OCI-LY1 (cell line): Measurements from ENCODE around the gene CTDNEP1.

Experiments
- H2AFZ ChIP-seq: fragments of 200-600 bp; sonication (generic), shearing (Covaris generic); 2 replicates; pipeline ENCODE4 v1.6.0; 2014; ENCODE audit warnings: antibody characterized with exemption, mild to moderate bottlenecking, low read length
- H3F3A ChIP-seq: fragments of 200-600 bp; sonication (generic), shearing (Covaris generic); 2 replicates; pipeline ENCODE4 v1.6.0; 2014; ENCODE audit warnings: mild to moderate bottlenecking, antibody characterized with exemption, low read length, moderate library complexity; ENCODE audit not compliant: insufficient read depth
- H3K27ac ChIP-seq: fragments of 200-600 bp; sonication (generic); 2 replicates; pipeline ENCODE4 v1.5.1; 2014; ENCODE audit warnings: low read length, mixed run types, mild to moderate bottlenecking, low read depth; ENCODE audit not compliant: poor library complexity, severe bottlenecking
- H3K27me3 ChIP-seq: fragments of 200-600 bp; sonication (generic); 2 replicates; pipeline ENCODE4 v1.6.0; 2014; ENCODE audit warnings: antibody characterized with exemption, mild to moderate bottlenecking, low read length, moderate library complexity; ENCODE audit not compliant: insufficient read depth
- H3K36me3 ChIP-seq: fragments of 200-600 bp; sonication (generic); 2 replicates; pipeline ENCODE4 v1.6.1; 2014; ENCODE audit warnings: mild to moderate bottlenecking, antibody characterized with exemption, low read length, moderate library complexity, mixed read lengths; ENCODE audit not compliant: insufficient read depth
- H3K4me1 ChIP-seq: fragments of 200-600 bp; sonication (generic); 2 replicates; pipeline ENCODE4 v1.5.1; 2014; ENCODE audit warnings: mild to moderate bottlenecking, low read length, moderate library complexity; ENCODE audit not compliant: insufficient read depth, severe bottlenecking
- H3K4me2 ChIP-seq: fragments of 200-600 bp; sonication (generic), shearing (Covaris generic); 2 replicates; pipeline ENCODE4 v1.6.1; 2014; ENCODE audit warnings: low read length
- H3K4me3 ChIP-seq: fragments of 200-600 bp; sonication (generic); 2 replicates; pipeline ENCODE4 v1.5.1; 2014; ENCODE audit warnings: low read length, low read depth, mild to moderate bottlenecking, mixed read lengths; ENCODE audit not compliant: poor library complexity, severe bottlenecking
- H3K79me2 ChIP-seq: fragments of 200-600 bp; shearing (Covaris generic); 2 replicates; pipeline ENCODE4 v1.6.1; 2016; ENCODE audit warnings: mixed run types, low read length, mixed read lengths; ENCODE audit not compliant: insufficient read depth
- H3K9ac ChIP-seq: fragments of 200-600 bp; sonication (generic), shearing (Covaris generic); 2 replicates; pipeline ENCODE4 v1.6.1; 2014; ENCODE audit warnings: mild to moderate bottlenecking, low read length, mixed read lengths
- H3K9me2 ChIP-seq: fragments of 200-600 bp; sonication (generic), shearing (Covaris generic); 2 replicates; pipeline ENCODE4 v1.6.1; 2014; ENCODE audit warnings: low read depth, mild to moderate bottlenecking, low read length, mixed read lengths
- H3K9me3 ChIP-seq: fragments of 200-600 bp; shearing (Covaris generic); 2 replicates; pipeline ENCODE4 v1.6.1; 2014; ENCODE audit warnings: low read length, mixed read lengths
- H4K20me1 ChIP-seq: fragments of 200-600 bp; sonication (generic), shearing (Covaris generic); 2 replicates; pipeline ENCODE4 v1.6.0; 2016; ENCODE audit warnings: mild to moderate bottlenecking, low read length; ENCODE audit not compliant: insufficient read depth
- EZH2 ChIP-seq: fragments of 200-600 bp; sonication (generic), shearing (Covaris generic); IDR thresholded peaks from 2 replicates; pipeline ENCODE4 v1.8.0; 2017; ENCODE audit warnings: borderline replicate concordance, mixed run types, mild to moderate bottlenecking, antibody characterized with exemption, low read length, moderate library complexity, mixed read lengths
- TF ChIP-seq, protein P1 (sequence below): fragments of 200-600 bp; sonication (generic), shearing (Covaris generic); IDR thresholded peaks from 2 replicates; pipeline ENCODE4 v1.5.1; 2017; ENCODE audit warnings: mild to moderate bottlenecking, antibody characterized with exemption, low read length, moderate library complexity, mixed read lengths

CTDNEP1 gene

DNA sequence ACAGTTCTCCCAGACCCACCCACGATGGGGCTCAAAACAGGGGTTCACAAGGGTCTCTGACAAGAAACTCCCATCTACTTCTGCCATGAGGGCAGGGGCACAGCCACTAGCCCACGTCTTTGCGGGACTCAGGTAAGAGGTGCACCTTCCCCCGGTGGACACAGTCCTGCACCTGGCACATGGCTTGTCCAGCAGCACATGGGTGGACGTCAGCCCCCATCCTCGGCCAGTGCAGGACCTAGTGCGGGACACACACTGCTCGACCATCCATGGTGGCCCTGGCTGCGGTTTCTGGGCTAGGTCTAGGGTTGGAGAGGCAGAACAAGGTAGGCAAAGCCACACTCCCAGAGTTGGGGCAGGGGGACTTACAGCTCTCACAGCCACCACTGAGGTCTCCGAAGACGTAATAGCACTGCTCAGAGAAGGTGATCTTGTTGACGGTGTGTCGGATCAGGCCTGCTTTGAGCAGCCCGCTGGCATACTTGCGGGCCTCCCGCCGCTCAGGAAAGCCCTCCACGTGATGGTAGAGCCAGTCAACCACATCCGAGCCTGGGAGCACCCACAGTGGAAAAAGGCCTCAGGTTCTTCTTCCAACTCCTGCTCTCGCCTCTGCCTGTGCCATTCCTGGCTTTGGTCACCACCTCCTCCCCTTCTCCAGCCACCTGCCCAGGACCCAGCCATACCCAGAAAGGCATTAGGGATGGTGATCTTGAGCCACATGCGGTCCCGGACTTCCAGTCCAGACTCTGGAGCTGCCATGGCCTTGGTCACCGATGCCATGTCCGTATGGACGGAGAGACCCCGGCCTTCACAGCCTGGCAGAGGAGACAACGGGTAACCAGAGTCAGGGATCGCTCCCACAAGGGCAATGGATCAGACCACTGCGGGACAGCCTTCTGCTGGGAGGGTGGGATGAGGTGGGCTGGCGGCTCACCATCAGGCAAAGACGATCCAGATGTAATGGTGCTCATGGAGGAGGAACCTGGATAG is 24.5 kb downstream of the CTDNEP1 start:
- TF ChIP-seq, protein P1, sequence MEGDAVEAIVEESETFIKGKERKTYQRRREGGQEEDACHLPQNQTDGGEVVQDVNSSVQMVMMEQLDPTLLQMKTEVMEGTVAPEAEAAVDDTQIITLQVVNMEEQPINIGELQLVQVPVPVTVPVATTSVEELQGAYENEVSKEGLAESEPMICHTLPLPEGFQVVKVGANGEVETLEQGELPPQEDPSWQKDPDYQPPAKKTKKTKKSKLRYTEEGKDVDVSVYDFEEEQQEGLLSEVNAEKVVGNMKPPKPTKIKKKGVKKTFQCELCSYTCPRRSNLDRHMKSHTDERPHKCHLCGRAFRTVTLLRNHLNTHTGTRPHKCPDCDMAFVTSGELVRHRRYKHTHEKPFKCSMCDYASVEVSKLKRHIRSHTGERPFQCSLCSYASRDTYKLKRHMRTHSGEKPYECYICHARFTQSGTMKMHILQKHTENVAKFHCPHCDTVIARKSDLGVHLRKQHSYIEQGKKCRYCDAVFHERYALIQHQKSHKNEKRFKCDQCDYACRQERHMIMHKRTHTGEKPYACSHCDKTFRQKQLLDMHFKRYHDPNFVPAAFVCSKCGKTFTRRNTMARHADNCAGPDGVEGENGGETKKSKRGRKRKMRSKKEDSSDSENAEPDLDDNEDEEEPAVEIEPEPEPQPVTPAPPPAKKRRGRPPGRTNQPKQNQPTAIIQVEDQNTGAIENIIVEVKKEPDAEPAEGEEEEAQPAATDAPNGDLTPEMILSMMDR, result no peak
- TF ChIP-seq EZH2, result no peak
- peaks cover 92% of the 10 kb centered on the region for H3K36me3 ChIP-seq

DNA sequence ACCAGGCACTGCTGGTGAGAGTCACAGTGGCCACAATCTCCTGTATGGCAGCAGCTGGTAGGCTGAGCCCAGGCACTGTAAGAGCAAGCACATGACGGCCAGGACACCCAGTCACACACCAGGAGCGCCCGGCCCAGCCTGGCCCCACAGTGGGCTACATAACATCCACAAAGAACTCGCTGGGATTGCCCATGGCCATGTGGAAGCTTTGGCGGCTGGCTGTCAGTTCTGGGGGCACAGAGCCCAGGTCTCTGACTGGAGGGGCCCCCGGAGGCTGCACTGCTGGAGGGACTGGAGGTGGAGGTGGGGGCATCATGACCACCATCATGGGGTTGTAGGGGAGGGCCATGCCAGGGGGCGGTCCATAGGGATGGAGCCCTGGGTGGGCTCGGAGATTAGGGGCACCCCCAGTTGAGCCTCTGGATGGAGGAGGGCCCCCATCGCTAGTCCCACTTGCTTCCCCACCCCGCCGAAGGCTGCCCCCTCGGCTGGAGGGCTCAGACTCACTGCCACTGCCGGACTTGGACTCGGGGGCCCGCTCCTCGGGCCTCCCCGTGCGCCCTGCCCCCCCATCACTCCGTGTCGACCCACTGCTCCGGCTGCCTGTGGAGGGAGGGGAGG is 25.7 kb downstream of the CTDNEP1 start:
- H2AFZ ChIP-seq, result no peak overlapping the region
- H3K9me3 ChIP-seq, result no peaks in the 10 kb centered on the region
- H3K4me3 ChIP-seq, result no peak overlapping the region
- H3K27ac ChIP-seq, result no peak overlapping the region
- H3K36me3 ChIP-seq, result peaks cover 94% of the 10 kb centered on the region
- H3K4me2 ChIP-seq, result no peak overlapping the region
- no peaks in the 10 kb centered on the region for H4K20me1 ChIP-seq
- H3K79me2 ChIP-seq, result no peaks in the 10 kb centered on the region
- H3K4me1 ChIP-seq, result peaks cover under 1% of the 10 kb centered on the region
- H3K27me3 ChIP-seq, result no peaks in the 10 kb centered on the region
- no peaks in the 10 kb centered on the region for H3K9me2 ChIP-seq
- no peak overlapping the region for H3K9ac ChIP-seq
- H3F3A ChIP-seq, result no peaks in the 10 kb centered on the region; the same call in 1 of the 2 replicates
- TF ChIP-seq EZH2, result no peak
- TF ChIP-seq, protein P1, result no peak

More for the DNA sequence above, 24.5 kb downstream of the CTDNEP1 start:
- peaks cover 4% of the 10 kb centered on the region for H3K4me1 ChIP-seq
- no peak overlapping the region for H2AFZ ChIP-seq
- H3K9me2 ChIP-seq, result no peaks in the 10 kb centered on the region
- no peaks in the 10 kb centered on the region for H3K27me3 ChIP-seq
- H3K9ac ChIP-seq, result no peak overlapping the region
- H3K9me3 ChIP-seq, result no peaks in the 10 kb centered on the region
- H3K4me2 ChIP-seq, result no peak overlapping the region
- H3K79me2 ChIP-seq, result peaks cover 5% of the 10 kb centered on the region
- H3K27ac ChIP-seq, result no peak overlapping the region
- no peaks in the 10 kb centered on the region; the same call in 1 of the 2 replicates for H3F3A ChIP-seq
- H3K4me3 ChIP-seq, result no peak overlapping the region
- H4K20me1 ChIP-seq, result no peaks in the 10 kb centered on the region

DNA sequence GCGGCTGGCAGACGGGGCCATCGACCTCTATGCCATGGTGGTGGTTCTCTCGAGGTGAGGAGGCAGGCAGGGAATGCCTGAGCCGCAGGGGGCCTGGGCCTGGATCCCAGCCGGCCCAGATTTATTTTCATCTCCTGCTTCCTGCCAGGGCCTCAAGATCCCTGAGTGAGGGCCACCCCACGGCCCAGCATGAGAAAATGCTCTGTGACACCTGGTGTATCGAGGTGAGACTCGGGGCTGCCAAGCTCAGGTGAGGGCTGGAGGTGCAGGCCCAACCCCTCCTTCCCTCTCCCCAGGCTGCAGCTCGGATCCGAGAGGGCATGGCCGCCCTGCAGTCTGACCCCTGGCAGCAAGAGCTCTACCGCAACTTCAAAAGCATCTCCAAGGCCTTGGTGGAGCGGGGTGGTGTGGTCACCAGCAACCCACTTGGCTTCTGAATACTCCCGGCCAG is 26.8 kb downstream of the CTDNEP1 start:
- peaks cover 7% of the 10 kb centered on the region for H3K4me1 ChIP-seq
- TF ChIP-seq, protein P1, result no peak
- TF ChIP-seq EZH2, result no peak
- H3K27ac ChIP-seq, result no peak overlapping the region
- no peaks in the 10 kb centered on the region for H3K9me2 ChIP-seq
- no peak overlapping the region for H3K4me3 ChIP-seq
- peaks cover 83% of the 10 kb centered on the region for H3K36me3 ChIP-seq
- H3K27me3 ChIP-seq, result no peaks in the 10 kb centered on the region
- H2AFZ ChIP-seq, result no peak overlapping the region
- H4K20me1 ChIP-seq, result no peaks in the 10 kb centered on the region
- H3K9ac ChIP-seq, result no peak overlapping the region
- H3K9me3 ChIP-seq, result no peaks in the 10 kb centered on the region
- H3K79me2 ChIP-seq, result no peaks in the 10 kb centered on the region
- no peak overlapping the region for H3K4me2 ChIP-seq
- H3F3A ChIP-seq, result no peaks in the 10 kb centered on the region; the same call in 1 of the 2 replicates
